K562 (cell line): ENCODE results near the gene HSD11B2. TPM values are rescaled to one million over a fixed set of nuclear protein-coding genes. Genes with fewer than 3 reads are reported as not detected.

Experiments used
- ATAC-seq: fragments of 200-7000 bp; cut with Tn5 transposase; 3 replicates; pipeline ENCODE4 v1.9.1; 2020; ENCODE audit warnings: moderate library complexity
- BruUV-seq: library from RNA; stranded (reverse); fragments of 400-500 nt; replicated peaks from 2 replicates; lab custom pipeline; 2021; lab: Mats Ljungman, UMichigan
- CTCF ChIA-PET: fragments of 300-600 bp; formaldehyde crosslinking; extraction: SDS; loops from one replicate; lab custom pipeline; 2021; ENCODE audit warnings: low intra/inter-chr PET ratio; lab: Yijun Ruan, JAX
- POLR2A ChIA-PET: fragments of 300-600, 350-650 bp; sonication (Branson Sonifier 250); formaldehyde crosslinking; extraction: SDS; loops from one replicate; lab custom pipeline; 2021; ENCODE audit warnings: antibody characterized with exemption, inconsistent platforms; lab: Yijun Ruan, JAX
- DNase-seq, 4 experiments: peaks; one replicate each; pipeline versions ENCODE4 v3.0.0 to v3.0.0-alpha.2; 2011 to 2018; ENCODE audit warnings: low spot score in 3 of 4, mixed read lengths in 3 of 4; ENCODE audit errors: extremely low read depth in 1 of 4
- FAIRE-seq: peaks from 2 replicates; lab custom pipeline; 2011; peaks lifted over from hg19 to GRCh38; lab: Jason Lieb, UNC
- H2AFZ ChIP-seq: 2 replicates; pipeline ENCODE4 v1.6.0; 2011; ENCODE audit warnings: low read depth, low read length, control low read depth, inconsistent platforms
- H3K27ac ChIP-seq: fragments of 200-600 bp; 3 replicates; pipeline ENCODE4 v1.8.0; 2011; ENCODE audit warnings: low read depth, mild to moderate bottlenecking, control low read depth, inconsistent platforms, low read length, moderate library complexity, mixed read lengths; ENCODE audit errors: extremely low read depth
- H3K27me3 ChIP-seq, 2 experiments: fragments of 300-600 bp in 1 of 2; 2 replicates in 1 of 2; 3 replicates in 1 of 2; pipeline versions ENCODE4 v1.6.0 to v1.8.0; 2011; ENCODE audit warnings: inconsistent platforms in 2 of 2, low read length in 2 of 2, mild to moderate bottlenecking in 1 of 2, mixed read lengths in 1 of 2, moderate library complexity in 1 of 2; ENCODE audit not compliant: control insufficient read depth in 2 of 2, insufficient read depth in 2 of 2
- H3K36me3 ChIP-seq: fragments of 300-600 bp; 3 replicates; pipeline ENCODE4 v1.8.0; 2011; ENCODE audit warnings: mild to moderate bottlenecking, low read length, inconsistent platforms; ENCODE audit not compliant: control insufficient read depth, insufficient read depth
- H3K4me1 ChIP-seq, 2 experiments: fragments of 200-600 bp in 1 of 2; replicated peaks in 1 of 2; 2 replicates in 1 of 2; 3 replicates in 1 of 2; pipeline versions ENCODE4 v1.5.1 to v1.8.0; 2011; ENCODE audit warnings: inconsistent platforms in 2 of 2, low read length in 2 of 2, mild to moderate bottlenecking in 1 of 2, mixed read lengths in 1 of 2, moderate library complexity in 1 of 2; ENCODE audit not compliant: control insufficient read depth in 2 of 2, insufficient read depth in 2 of 2
- H3K4me2 ChIP-seq: 2 replicates; pipeline ENCODE4 v1.6.1; 2011; ENCODE audit warnings: low read length, control low read depth, inconsistent platforms, mixed read lengths; ENCODE audit not compliant: insufficient read depth
- H3K4me3 ChIP-seq: fragments of 200-600 bp; sonication (generic), shearing (Covaris generic); 2 replicates; pipeline ENCODE4 v1.5.1; 2016; ENCODE audit warnings: control low read depth, inconsistent platforms
- H3K79me2 ChIP-seq: fragments of 200-600 bp; 3 replicates; pipeline ENCODE4 v1.8.0; 2011; ENCODE audit warnings: low read length, inconsistent platforms; ENCODE audit not compliant: control insufficient read depth, insufficient read depth
- H3K9ac ChIP-seq, 2 experiments: 2 replicates each; pipeline versions ENCODE4 v1.6.0 to v1.6.1; 2011; ENCODE audit warnings: low read depth in 2 of 2, low read length in 2 of 2, control low read depth in 1 of 2, inconsistent platforms in 1 of 2, mild to moderate bottlenecking in 1 of 2, mixed read lengths in 1 of 2; ENCODE audit not compliant: insufficient read depth in 1 of 2
- H3K9me1 ChIP-seq: one replicate; pipeline ENCODE4 v1.6.0; 2011; ENCODE audit warnings: inconsistent platforms, mild to moderate bottlenecking, low read length, moderate library complexity; ENCODE audit not compliant: control insufficient read depth, insufficient read depth
- H3K9me3 ChIP-seq: replicated peaks from 2 replicates; pipeline ENCODE4 v1.5.1; 2011; ENCODE audit warnings: low read depth, low read length, inconsistent platforms; ENCODE audit not compliant: control insufficient read depth, insufficient read depth
- H4K20me1 ChIP-seq: replicated peaks from 2 replicates; pipeline ENCODE4 v1.6.1; 2011; ENCODE audit warnings: low read length, inconsistent platforms, mixed read lengths; ENCODE audit not compliant: control insufficient read depth, insufficient read depth
- BRF1 ChIP-seq: IDR thresholded peaks from 3 replicates; pipeline ENCODE4 v1.6.1; 2011; ENCODE audit warnings: borderline replicate concordance, mild to moderate bottlenecking; ENCODE audit not compliant: insufficient read length; ENCODE audit errors: extremely low read depth
- GTF3C2 ChIP-seq: IDR thresholded peaks from 3 replicates; pipeline ENCODE4 v1.6.1; 2011; ENCODE audit warnings: borderline replicate concordance, mild to moderate bottlenecking, moderate library complexity; ENCODE audit not compliant: insufficient read length; ENCODE audit errors: extremely low read depth
- HCFC1 ChIP-seq: IDR thresholded peaks from 2 replicates; pipeline ENCODE4 v1.6.1; 2012; ENCODE audit warnings: low read depth, low read length, improper control_type of control experiment
- HDAC3 ChIP-seq: fragments of 450-650 bp; IDR thresholded peaks from 2 replicates; pipeline ENCODE4 v1.6.1; 2018; ENCODE audit warnings: borderline replicate concordance, mild to moderate bottlenecking, moderate library complexity; ENCODE audit not compliant: partially characterized antibody
- REST ChIP-seq, 2 experiments: fragments of 450-650 bp; formaldehyde crosslinking in 1 of 2; IDR thresholded peaks; 2 replicates each; pipeline versions ENCODE4 v1.4.0 to v1.6.1; 2014 to 2020; ENCODE audit warnings: mild to moderate bottlenecking in 2 of 2, borderline replicate concordance in 1 of 2, low read depth in 1 of 2
- SUPT5H ChIP-seq: fragments of 450-650 bp; IDR thresholded peaks from 2 replicates; pipeline ENCODE4 v1.6.1; 2016
- WGBS: fragments of 100-300 bp; shearing (Covaris generic); methylation state at CpG from one replicate; pipeline ENCODE4 v1.1.6; 2016; ENCODE audit warnings: low coverage, mixed read lengths; ENCODE audit not compliant: insufficient coverage; ENCODE audit errors: missing lambda C conversion rate; 5-methylcytosine and 5-hydroxymethylcytosine counted together
- in situ Hi-C: fragments of 300-500 bp; cut with MboI; formaldehyde crosslinking; loops from 4 replicates; pipeline ENCODE4 v1.15.0; 2018; ENCODE audit warnings: inconsistent platforms, mixed read lengths
- intact Hi-C: fragments of 100-400 bp; cut with micrococcal nuclease; formaldehyde crosslinking; loops from 2 replicates; pipeline ENCODE4 v1.14.2; 2022
- polyA plus RNA-seq, 8 experiments: library from polyadenylated mRNA; depleted of rRNA in 4 of 8; stranded (reverse) in 5 of 8; unstranded in 3 of 8; fragments of >200 nt; fragmentation: Nextera tagmentation in 2 of 8; fragmentation: Illumina TruSeq in 1 of 8; extraction: Ambion mirVana in 2 of 8; extraction: Trizol in 1 of 8; gene quantifications; 2 replicates each; pipeline versions ENCODE4 v1.2.1 to v1.2.3, GENCODE V29; 2011 to 2014; ENCODE audit warnings: inconsistent platforms in 1 of 8, missing spikeins in 1 of 8
- total RNA-seq, 7 experiments: library from RNA; depleted of rRNA in 6 of 7; stranded (reverse); fragments of >200 nt in 6 of 7; fragmentation: Illumina TruSeq in 2 of 7; extraction: Trizol in 2 of 7; gene quantifications; 2 replicates each; pipeline versions ENCODE4 v1.2.1 to v1.2.3, GENCODE V29; 2011 to 2021; ENCODE audit warnings: low replicate concordance in 1 of 7

HSD11B2 gene
- total and polyA plus RNA-seq, 9 of the 15 experiments (the other 6 are each of a cell fraction or from before 2014, with no cell fraction given) = 0.08 to 2.0 (median 0.79) TPM

DNA sequence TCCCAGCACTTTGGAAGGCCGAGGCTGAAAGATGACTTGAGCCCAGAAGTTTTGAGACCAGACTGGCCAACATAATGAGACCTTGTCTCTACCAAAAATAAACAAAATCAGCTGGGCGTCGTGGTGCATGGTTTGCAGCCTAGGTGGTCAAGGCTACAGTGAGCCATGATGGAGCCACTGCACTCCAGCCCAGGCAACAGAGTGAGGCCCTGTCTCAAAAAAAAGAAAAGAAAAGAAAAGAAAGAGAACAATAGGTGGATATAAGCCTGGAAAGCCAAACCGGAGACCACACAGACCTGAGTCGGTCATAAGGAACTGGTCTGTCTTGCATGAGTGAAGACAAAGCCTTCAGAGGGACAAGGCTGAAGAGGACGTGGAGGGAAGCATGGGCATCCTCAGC is 35.7 kb downstream of the HSD11B2 start:
- Histone ChIP-seq H3K27me3 (no peaks in the 10 kb centered on the region), H3K9me1 (peaks cover 7% of the 10 kb centered on the region), H3K79me2 (peaks cover 44% of the 10 kb centered on the region), H3K27ac (no peak overlapping the region), H3K4me2 (no peak overlapping the region), H3K36me3 (peaks cover 20% of the 10 kb centered on the region; the same call in 2 of the 3 replicates), H3K4me1 (peaks cover 13 to 15% of the 10 kb centered on the region in 2 experiments; a peak in 4 of 5 replicates), H4K20me1 (peaks cover 41% of the 10 kb centered on the region), H3K9ac (no peak overlapping the region), H3K4me3 (no peak overlapping the region), H3K9me3 (no peaks in the 10 kb centered on the region), H2AFZ (no peak overlapping the region)
- no TSS peak for BruUV-seq
- DNase-seq (no peak), ATAC-seq (no peak), FAIRE-seq (no peak)
- in situ Hi-C loops (no loop called here), intact Hi-C loops (loop anchor here (5.0 to 10.0 kb wide), 2 partner anchors 204 to 512 kb away; no protein-coding TSS in a partner anchor)
- WGBS = 70% methylated on average over 5 of the region's 6 CpGs
- CTCF ChIA-PET = interaction anchor here (1.3 kb wide), 1 partner anchor 38 kb away, joined by 4 read pairs; no protein-coding TSS in a partner anchor
- POLR2A ChIA-PET = no interaction called here
- TF ChIP-seq SUPT5H = no peak
- no peak for TF ChIP-seq GTF3C2
- no peak for TF ChIP-seq HDAC3
- TF ChIP-seq BRF1 = no peak
- no peak for TF ChIP-seq HCFC1
- no peak for TF ChIP-seq REST (IDR thresholded peaks at IDR 0.05; ENCODE audit: borderline replicate concordance)
- TF ChIP-seq REST (CRISPR knock-in tag; IDR thresholded peaks at IDR 0.05; ENCODE audit: low read depth) = no peak
